Measurements from ENCODE around the gene APBB1IP.
A peak's percentile ranks its signal among the peaks of the same experiment; 100 is the strongest.
"Not testable (repeated sequence)": the region's sequence is repeated elsewhere in the genome, so short reads cannot be mapped to it uniquely, and the experiment has no call there.

APBB1IP gene

GRCh38 chr10:26566525-26567350, 128.6 kb downstream of the APBB1IP start:
- DNase-seq, result no peak

- DNase-seq, result no peak
Measured at GRCh38 chr10:26567351-26567721, 129.2 kb downstream of the APBB1IP start.

GRCh38 chr10:26571655-26572054, 133.5 kb downstream of the APBB1IP start:
- peak in 1 of 2 donors; percentile 13 for DNase-seq

GRCh38 chr10:26573674-26574073, 135.5 kb downstream of the APBB1IP start:
- peak; percentile 46 to 47 for DNase-seq

GRCh38 chr10:26574783-26575182, 136.6 kb downstream of the APBB1IP start:
- peak; percentile 65 to 82 for DNase-seq

GRCh38 chr10:26578371-26578770, 140.2 kb downstream of the APBB1IP start:
- not testable (repeated sequence) for DNase-seq

GRCh38 chr10:26579256-26580063, 141.3 kb downstream of the APBB1IP start:
- DNase-seq, result no peak

GRCh38 chr10:26586211-26586610, 148.1 kb downstream of the APBB1IP start:
- no peak for DNase-seq

- no peak for DNase-seq
Measured at GRCh38 chr10:26588611-26589010, 150.5 kb downstream of the APBB1IP start.

GRCh38 chr10:26589813-26590212, 151.7 kb downstream of the APBB1IP start:
- not testable (repeated sequence) for DNase-seq

- no peak for DNase-seq
Measured at GRCh38 chr10:26593896-26594295, 155.8 kb downstream of the APBB1IP start.

- not testable (repeated sequence) for DNase-seq
Measured at GRCh38 chr10:26603283-26603682, 165.1 kb downstream of the APBB1IP start.

GRCh38 chr10:26604320-26605093, 166.4 kb downstream of the APBB1IP start:
- not testable (repeated sequence) for DNase-seq

- DNase-seq, result not testable (repeated sequence)
Measured at GRCh38 chr10:26606389-26606877, 168.3 kb downstream of the APBB1IP start.

- no peak for DNase-seq
Measured at GRCh38 chr10:26612151-26612915, 174.2 kb downstream of the APBB1IP start.

All from inflammatory macrophage (primary cell).